Urothelium cell line (cell line): ENCODE measurements around the gene SYNE2.

Experiments used
- DNase-seq: peaks from one replicate; pipeline ENCODE4 v3.0.0; 2011; ENCODE audit warnings: low spot score, mixed read lengths
- FAIRE-seq: peaks from 2 replicates; lab custom pipeline; 2011; peaks lifted over from hg19 to GRCh38; lab: Jason Lieb, UNC

The SYNE2 gene

GRCh38 chr14:63951021-63951420 is 98.2 kb downstream of the SYNE2 start:
- DNase-seq (no peak), FAIRE-seq (no peak)

- FAIRE-seq (no peak), DNase-seq (no peak)
Measured at GRCh38 chr14:63951429-63951828, 98.6 kb downstream of the SYNE2 start.

GRCh38 chr14:63952053-63952932 is 99.5 kb downstream of the SYNE2 start:
- FAIRE-seq (peak; percentile 90), DNase-seq (no peak)

GRCh38 chr14:63952933-63953437 is 100.2 kb downstream of the SYNE2 start:
- FAIRE-seq (no peak), DNase-seq (no peak)

GRCh38 chr14:63956326-63956725 is 103.5 kb downstream of the SYNE2 start:
- FAIRE-seq (no peak), DNase-seq (no peak)

- FAIRE-seq (peak; percentile 82), DNase-seq (no peak)
Measured at GRCh38 chr14:63960926-63961567, 108.2 kb downstream of the SYNE2 start.

GRCh38 chr14:63962906-63963305 is 110.1 kb downstream of the SYNE2 start:
- FAIRE-seq = no peak
- no peak for DNase-seq

GRCh38 chr14:63963439-63963838 is 110.6 kb downstream of the SYNE2 start:
- FAIRE-seq (no peak), DNase-seq (no peak)

- no peak for DNase-seq
- FAIRE-seq = peak; percentile 78
Measured at GRCh38 chr14:63964113-63964512, 111.3 kb downstream of the SYNE2 start.

- DNase-seq (no peak), FAIRE-seq (no peak)
Measured at GRCh38 chr14:63966407-63966806, 113.6 kb downstream of the SYNE2 start.

GRCh38 chr14:63972323-63972932 is 119.6 kb downstream of the SYNE2 start:
- DNase-seq = no peak
- peak; percentile 35 for FAIRE-seq

- FAIRE-seq (no peak), DNase-seq (no peak)
Measured at GRCh38 chr14:63974176-63974575, 121.4 kb downstream of the SYNE2 start.

- no peak for FAIRE-seq
- no peak for DNase-seq
Measured at GRCh38 chr14:63981569-63981968, 128.8 kb downstream of the SYNE2 start.

- DNase-seq (no peak), FAIRE-seq (peak; percentile 37)
Measured at GRCh38 chr14:63982156-63982555, 129.4 kb downstream of the SYNE2 start.

GRCh38 chr14:63982629-63983028 is 129.8 kb downstream of the SYNE2 start:
- FAIRE-seq = no peak
- no peak for DNase-seq

- FAIRE-seq (peak; percentile 86), DNase-seq (no peak)
Measured at GRCh38 chr14:63986789-63987533, 134.2 kb downstream of the SYNE2 start.

GRCh38 chr14:63988579-63988978 is 135.8 kb downstream of the SYNE2 start:
- FAIRE-seq = peak; percentile 9

GRCh38 chr14:63991833-63992232 is 139.0 kb downstream of the SYNE2 start:
- FAIRE-seq = no peak
- DNase-seq = no peak

More at GRCh38 chr14:63988579-63988978, 135.8 kb downstream of the SYNE2 start:
- DNase-seq = no peak

- FAIRE-seq (no peak), DNase-seq (no peak)
Measured at GRCh38 chr14:63992858-63993257, 140.1 kb downstream of the SYNE2 start.

GRCh38 chr14:63993992-63994391 is 141.2 kb downstream of the SYNE2 start:
- no peak for DNase-seq
- FAIRE-seq = no peak

GRCh38 chr14:63995285-63995684 is 142.5 kb downstream of the SYNE2 start:
- DNase-seq = no peak
- FAIRE-seq = no peak
